GM12875 (cell line): ENCODE measurements around the gene ZBTB26.

Experiments used
- H3K4me3 ChIP-seq: one replicate; pipeline ENCODE4 v1.5.1; 2011; ENCODE audit warnings: low read depth, low read length, control low read depth
- CTCF ChIP-seq: IDR thresholded peaks from 2 replicates; pipeline ENCODE4 v1.5.1; 2011; ENCODE audit warnings: low read depth, mild to moderate bottlenecking, control low read depth, inconsistent platforms, low read length, moderate library complexity, borderline replicate concordance; ENCODE audit not compliant: insufficient read depth

The ZBTB26 gene

GRCh38 chr9:122931226-122932121 lies at the start of gene ZBTB26:
TSS of gene ZBTB26 (minus strand) at chr9:122931512. CDS start at chr9:122919934, 11,578 bp downstream.
- no peak for TF ChIP-seq CTCF
- peak within 1 kb of the TSS; percentile 59 for H3K4me3 ChIP-seq

- TF ChIP-seq CTCF, result no peak
- H3K4me3 ChIP-seq, result no peak overlapping the region
Observed at GRCh38 chr9:122978601-122979000, 47.3 kb upstream of the ZBTB26 start.

- TF ChIP-seq CTCF, result no peak
- H3K4me3 ChIP-seq, result no peak overlapping the region
Observed at GRCh38 chr9:122975196-122975595, 43.9 kb upstream of the ZBTB26 start.

GRCh38 chr9:122961139-122961538 lies 29.8 kb upstream of the ZBTB26 start:
- no peak for TF ChIP-seq CTCF
- no peak overlapping the region for H3K4me3 ChIP-seq

GRCh38 chr9:122955961-122956360 lies 24.6 kb upstream of the ZBTB26 start:
- H3K4me3 ChIP-seq, result no peak overlapping the region
- no peak for TF ChIP-seq CTCF

- H3K4me3 ChIP-seq, result no peak overlapping the region
- TF ChIP-seq CTCF, result no peak
Observed at GRCh38 chr9:122954253-122954691, 23.0 kb upstream of the ZBTB26 start.

- no peak overlapping the region for H3K4me3 ChIP-seq
- no peak for TF ChIP-seq CTCF
Observed at GRCh38 chr9:122951056-122951455, 19.7 kb upstream of the ZBTB26 start.
